HCT116 (cell line): ENCODE data around the gene CETN2. TPM values are rescaled to one million over a fixed set of nuclear protein-coding genes. Genes with fewer than 3 reads are reported as not detected.

Experiments
- ATAC-seq: fragments of 200-7000 bp; cut with Tn5 transposase; 2 replicates; pipeline ENCODE4 v1.9.1; 2020; ENCODE audit warnings: mild to moderate bottlenecking, moderate library complexity
- BruUV-seq: library from RNA; stranded (reverse); fragments of 400-500 nt; replicated peaks from 2 replicates; lab custom pipeline; 2021; lab: Mats Ljungman, UMichigan
- CTCF ChIA-PET: fragments of 300-600 bp; sonication (Branson Sonifier 250); formaldehyde crosslinking; loops from one replicate; lab custom pipeline; 2021; ENCODE audit warnings: antibody characterized with exemption; lab: Charles Lee
- POLR2A ChIA-PET: fragments of 300-600, 350-600 bp; sonication (Branson Sonifier 250); formaldehyde crosslinking; loops from one replicate; lab custom pipeline; 2021; ENCODE audit warnings: antibody characterized with exemption; lab: Charles Lee
- RAD21 ChIA-PET, 2 experiments: fragments of 300-600 bp; sonication (Branson Sonifier 250); formaldehyde crosslinking; loops; one replicate each; lab custom pipeline; 2023; ENCODE audit warnings: low total read pairs in 2 of 2; ENCODE audit not compliant: uncharacterized antibody in 2 of 2, unreplicated experiment in 2 of 2, low non-redundant PET in 1 of 2; lab: Charles Lee
- DNase-seq: peaks from one replicate; pipeline ENCODE4 v3.0.0-alpha.2; 2010; ENCODE audit warnings: low read depth, low spot score
- H2AFZ ChIP-seq: fragments of 200-600 bp; shearing (Covaris generic), sonication (generic); 2 replicates; pipeline ENCODE4 v1.6.1; 2017; ENCODE audit warnings: low read depth, mixed run types, mixed read lengths, antibody characterized with exemption, low read length; ENCODE audit not compliant: poor library complexity, severe bottlenecking
- H3K27ac ChIP-seq: 2 replicates; pipeline ENCODE4 v1.5.1; 2012; ENCODE audit warnings: low read depth, low read length
- H3K27me3 ChIP-seq: fragments of 200-600 bp; sonication (generic); 2 replicates; pipeline ENCODE4 v1.6.1; 2016; ENCODE audit warnings: mixed run types, low read length, mixed read lengths; ENCODE audit not compliant: insufficient read depth
- H3K36me3 ChIP-seq, 2 experiments: fragments of 200-500 bp in 1 of 2; fragments of 200-600 bp in 1 of 2; sonication (Bioruptor generic) in 1 of 2; sonication (generic) in 1 of 2; 2 replicates each; pipeline versions ENCODE4 v1.5.1 to v1.6.1; 2014 to 2016; ENCODE audit warnings: low read length in 2 of 2, inconsistent platforms in 1 of 2, mixed read lengths in 1 of 2, mixed run types in 1 of 2; ENCODE audit not compliant: insufficient read depth in 2 of 2, control insufficient read depth in 1 of 2
- H3K4me1 ChIP-seq, 2 experiments: fragments of 200-600 bp in 1 of 2; sonication (generic) in 1 of 2; 2 replicates each; pipeline versions ENCODE4 v1.5.1 to v1.6.1; 2012 to 2017; ENCODE audit warnings: low read length in 2 of 2, inconsistent platforms in 1 of 2, mild to moderate bottlenecking in 1 of 2, mixed read lengths in 1 of 2, mixed run types in 1 of 2, moderate library complexity in 1 of 2; ENCODE audit not compliant: insufficient read depth in 2 of 2, control insufficient read depth in 1 of 2
- H3K4me2 ChIP-seq: fragments of 200-600 bp; sonication (generic); 2 replicates; pipeline ENCODE4 v1.6.1; 2017; ENCODE audit warnings: mixed run types, low read length, mixed read lengths
- H3K4me3 ChIP-seq, 2 experiments: fragments of 200-600 bp in 1 of 2; sonication (generic) in 1 of 2; replicated peaks in 1 of 2; 2 replicates each; pipeline ENCODE4 v1.5.1; 2011 to 2016; ENCODE audit warnings: low read length in 2 of 2, control low read depth in 1 of 2, low read depth in 1 of 2, mild to moderate bottlenecking in 1 of 2, mixed read lengths in 1 of 2, mixed run types in 1 of 2
- H3K79me2 ChIP-seq: fragments of 200-600 bp; sonication (generic); 2 replicates; pipeline ENCODE4 v1.6.1; 2017; ENCODE audit warnings: mild to moderate bottlenecking, mixed run types, low read length, moderate library complexity, mixed read lengths; ENCODE audit not compliant: insufficient read depth
- H3K9ac ChIP-seq: fragments of 200-600 bp; sonication (generic); 2 replicates; pipeline ENCODE4 v1.6.1; 2016; ENCODE audit warnings: low read length, mixed read lengths
- H3K9me2 ChIP-seq: fragments of 200-600 bp; sonication (generic), shearing (Covaris generic); 2 replicates; pipeline ENCODE4 v1.6.1; 2017; ENCODE audit warnings: mixed run types, mild to moderate bottlenecking, moderate library complexity; ENCODE audit not compliant: insufficient read depth
- H3K9me3 ChIP-seq, 2 experiments: fragments of 200-500 bp in 1 of 2; fragments of 200-600 bp in 1 of 2; sonication (Bioruptor generic) in 1 of 2; sonication (generic) in 1 of 2; 2 replicates each; pipeline ENCODE4 v1.6.1; 2014 to 2017; ENCODE audit warnings: low read length in 2 of 2, mixed read lengths in 2 of 2, inconsistent platforms in 1 of 2, low read depth in 1 of 2, mild to moderate bottlenecking in 1 of 2, mixed run types in 1 of 2, moderate library complexity in 1 of 2; ENCODE audit not compliant: control insufficient read depth in 1 of 2, insufficient read depth in 1 of 2
- H4K20me1 ChIP-seq: fragments of 200-600 bp; sonication (generic), shearing (Covaris generic); 2 replicates; pipeline ENCODE4 v1.6.1; 2017; ENCODE audit warnings: mixed run types, mild to moderate bottlenecking, moderate library complexity; ENCODE audit not compliant: insufficient read depth
- CEBPB ChIP-seq: IDR thresholded peaks from 2 replicates; pipeline ENCODE4 v1.6.1; 2012; ENCODE audit warnings: low read depth
- CTCF ChIP-seq, 3 experiments: fragments of 200-600 bp in 1 of 3; sonication (generic) in 1 of 3; IDR thresholded peaks in 2 of 3; conservative IDR thresholded peaks in 1 of 3; 2 replicates each; pipeline ENCODE4 v1.5.1; 2012 to 2017; ENCODE audit warnings: low read depth in 2 of 3, low read length in 2 of 3, antibody characterized with exemption in 1 of 3, borderline replicate concordance in 1 of 3, control low read depth in 1 of 3, mild to moderate bottlenecking in 1 of 3, mixed read lengths in 1 of 3, mixed run types in 1 of 3, moderate library complexity in 1 of 3; ENCODE audit not compliant: insufficient read depth in 1 of 3
- EGR1 ChIP-seq: IDR thresholded peaks from 2 replicates; pipeline ENCODE4 v1.6.1; 2012; ENCODE audit warnings: low read depth
- EZH2phosphoT487 ChIP-seq: fragments of 200-600 bp; IDR thresholded peaks from 2 replicates; pipeline ENCODE4 v1.6.1; 2018; ENCODE audit warnings: antibody characterized with exemption, borderline replicate concordance
- FOSL1 ChIP-seq: IDR thresholded peaks from 2 replicates; pipeline ENCODE4 v1.6.1; 2012; ENCODE audit warnings: low read depth
- JUND ChIP-seq: IDR thresholded peaks from 2 replicates; pipeline ENCODE4 v1.6.1; 2012
- MAX ChIP-seq: IDR thresholded peaks from 2 replicates; pipeline ENCODE4 v1.6.1; 2012
- SIN3A ChIP-seq: IDR thresholded peaks from 2 replicates; pipeline ENCODE4 v1.6.1; 2012; ENCODE audit warnings: low read depth
- SP1 ChIP-seq: IDR thresholded peaks from 2 replicates; pipeline ENCODE4 v1.6.1; 2012; ENCODE audit warnings: low read depth
- TCF7L2 ChIP-seq: IDR thresholded peaks from 2 replicates; pipeline ENCODE4 v1.7.0; 2011; ENCODE audit warnings: borderline replicate concordance, inconsistent platforms; ENCODE audit not compliant: insufficient read depth, insufficient read length; ENCODE audit errors: extremely low read depth
- YY1 ChIP-seq: IDR thresholded peaks from 2 replicates; pipeline ENCODE4 v1.6.1; 2011; ENCODE audit warnings: low read length, low read depth, moderate library complexity, mild to moderate bottlenecking; ENCODE audit not compliant: insufficient replicate concordance; ENCODE audit errors: extremely low read depth
- ZFX ChIP-seq: fragments of 450-650 bp; IDR thresholded peaks from 2 replicates; pipeline ENCODE4 v1.6.1; 2017
- ZNF274 ChIP-seq: fragments of 200-500 bp; sonication (Bioruptor generic); IDR thresholded peaks from 2 replicates; pipeline ENCODE4 v1.6.1; 2014; ENCODE audit warnings: mild to moderate bottlenecking, low read depth, low read length, inconsistent platforms
- intact Hi-C: fragments of 100-400 bp; cut with micrococcal nuclease; formaldehyde crosslinking; loops from 2 replicates; pipeline ENCODE4 v1.10.0; 2022
- total RNA-seq: library from RNA; stranded (reverse); gene quantifications from one replicate; pipeline ENCODE4 v1.2.1, GENCODE V29; 2021; ENCODE audit not compliant: unreplicated experiment
- TF ChIP-seq, protein P1 (sequence below): IDR thresholded peaks from 2 replicates; pipeline ENCODE4 v1.6.1; 2012; ENCODE audit warnings: low read depth
- TF ChIP-seq, protein P2 (sequence below): IDR thresholded peaks from 2 replicates; pipeline ENCODE4 v1.6.1; 2011; ENCODE audit warnings: mild to moderate bottlenecking, low read length, moderate library complexity; ENCODE audit not compliant: insufficient replicate concordance; ENCODE audit errors: extremely low read depth

CETN2 gene
- total RNA-seq, 1 experiment from 2014 or later = 20.9 TPM

GRCh38 chrX:152819266-152819665 is 11.3 kb downstream of the CETN2 start:
- no peak overlapping the region for H2AFZ ChIP-seq
- no peak for TF ChIP-seq EZH2phosphoT487
- TF ChIP-seq CTCF (IDR thresholded peaks at IDR 0.05 in 2 of 3, conservative IDR thresholded peaks at IDR 0.05 in 1 of 3; ENCODE audit: borderline replicate concordance in 1 of 3, insufficient read depth in 1 of 3, low read depth in 2 of 3, low read length in 2 of 3) = no peak
- TF ChIP-seq EGR1 = no peak
- TF ChIP-seq, protein P1, sequence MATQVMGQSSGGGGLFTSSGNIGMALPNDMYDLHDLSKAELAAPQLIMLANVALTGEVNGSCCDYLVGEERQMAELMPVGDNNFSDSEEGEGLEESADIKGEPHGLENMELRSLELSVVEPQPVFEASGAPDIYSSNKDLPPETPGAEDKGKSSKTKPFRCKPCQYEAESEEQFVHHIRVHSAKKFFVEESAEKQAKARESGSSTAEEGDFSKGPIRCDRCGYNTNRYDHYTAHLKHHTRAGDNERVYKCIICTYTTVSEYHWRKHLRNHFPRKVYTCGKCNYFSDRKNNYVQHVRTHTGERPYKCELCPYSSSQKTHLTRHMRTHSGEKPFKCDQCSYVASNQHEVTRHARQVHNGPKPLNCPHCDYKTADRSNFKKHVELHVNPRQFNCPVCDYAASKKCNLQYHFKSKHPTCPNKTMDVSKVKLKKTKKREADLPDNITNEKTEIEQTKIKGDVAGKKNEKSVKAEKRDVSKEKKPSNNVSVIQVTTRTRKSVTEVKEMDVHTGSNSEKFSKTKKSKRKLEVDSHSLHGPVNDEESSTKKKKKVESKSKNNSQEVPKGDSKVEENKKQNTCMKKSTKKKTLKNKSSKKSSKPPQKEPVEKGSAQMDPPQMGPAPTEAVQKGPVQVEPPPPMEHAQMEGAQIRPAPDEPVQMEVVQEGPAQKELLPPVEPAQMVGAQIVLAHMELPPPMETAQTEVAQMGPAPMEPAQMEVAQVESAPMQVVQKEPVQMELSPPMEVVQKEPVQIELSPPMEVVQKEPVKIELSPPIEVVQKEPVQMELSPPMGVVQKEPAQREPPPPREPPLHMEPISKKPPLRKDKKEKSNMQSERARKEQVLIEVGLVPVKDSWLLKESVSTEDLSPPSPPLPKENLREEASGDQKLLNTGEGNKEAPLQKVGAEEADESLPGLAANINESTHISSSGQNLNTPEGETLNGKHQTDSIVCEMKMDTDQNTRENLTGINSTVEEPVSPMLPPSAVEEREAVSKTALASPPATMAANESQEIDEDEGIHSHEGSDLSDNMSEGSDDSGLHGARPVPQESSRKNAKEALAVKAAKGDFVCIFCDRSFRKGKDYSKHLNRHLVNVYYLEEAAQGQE = no peak
- no peak for TF ChIP-seq CEBPB
- TF ChIP-seq TCF7L2 = no peak
- no peak for TF ChIP-seq SP1
- TF ChIP-seq FOSL1 = no peak
- no peak for TF ChIP-seq YY1
- no peak for TF ChIP-seq MAX
- TF ChIP-seq JUND = no peak
- TF ChIP-seq, protein P2, sequence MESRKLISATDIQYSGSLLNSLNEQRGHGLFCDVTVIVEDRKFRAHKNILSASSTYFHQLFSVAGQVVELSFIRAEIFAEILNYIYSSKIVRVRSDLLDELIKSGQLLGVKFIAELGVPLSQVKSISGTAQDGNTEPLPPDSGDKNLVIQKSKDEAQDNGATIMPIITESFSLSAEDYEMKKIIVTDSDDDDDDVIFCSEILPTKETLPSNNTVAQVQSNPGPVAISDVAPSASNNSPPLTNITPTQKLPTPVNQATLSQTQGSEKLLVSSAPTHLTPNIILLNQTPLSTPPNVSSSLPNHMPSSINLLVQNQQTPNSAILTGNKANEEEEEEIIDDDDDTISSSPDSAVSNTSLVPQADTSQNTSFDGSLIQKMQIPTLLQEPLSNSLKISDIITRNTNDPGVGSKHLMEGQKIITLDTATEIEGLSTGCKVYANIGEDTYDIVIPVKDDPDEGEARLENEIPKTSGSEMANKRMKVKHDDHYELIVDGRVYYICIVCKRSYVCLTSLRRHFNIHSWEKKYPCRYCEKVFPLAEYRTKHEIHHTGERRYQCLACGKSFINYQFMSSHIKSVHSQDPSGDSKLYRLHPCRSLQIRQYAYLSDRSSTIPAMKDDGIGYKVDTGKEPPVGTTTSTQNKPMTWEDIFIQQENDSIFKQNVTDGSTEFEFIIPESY = no peak
- no peak for TF ChIP-seq SIN3A
- TF ChIP-seq ZFX = no peak
- TF ChIP-seq ZNF274 = no peak
- TF ChIP-seq, all 23 proteins: peak for 0
- ChIA-PET POLR2A (no interaction called here), RAD21 (no interaction called here), CTCF (no interaction called here)
- no peak overlapping the region for H3K4me3 ChIP-seq
- H4K20me1 ChIP-seq = no peaks in the 10 kb centered on the region
- H3K4me1 ChIP-seq = no peaks in the 10 kb centered on the region
- H3K9me2 ChIP-seq = no peaks in the 10 kb centered on the region
- no peak overlapping the region for H3K4me2 ChIP-seq
- ATAC-seq (no peak), DNase-seq (no peak)
- intact Hi-C loops = no loop called here
- no peak overlapping the region for H3K27ac ChIP-seq
- no peaks in the 10 kb centered on the region for H3K36me3 ChIP-seq
- H3K79me2 ChIP-seq = no peaks in the 10 kb centered on the region
- H3K9me3 ChIP-seq = no peaks in the 10 kb centered on the region
- no peak overlapping the region for H3K9ac ChIP-seq
- no TSS peak for BruUV-seq
- no peaks in the 10 kb centered on the region for H3K27me3 ChIP-seq
